Activated T-cell treated with anti-CD3 and anti-CD28 coated beads for 4 hours (primary cell): ENCODE data around the gene ZNF765.
"Not testable (repeated sequence)": the region's sequence is repeated elsewhere in the genome, so short reads cannot be mapped to it uniquely, and the experiment has no call there.

ENCODE experiments used
- DNase-seq: peaks from one replicate; pipeline ENCODE4 v3.0.0-alpha.2; 2020

The ZNF765 gene

GRCh38 chr19:53422551-53422950 is 27.6 kb downstream of the ZNF765 start:
- DNase-seq = no peak

GRCh38 chr19:53423074-53423473 is 28.1 kb downstream of the ZNF765 start:
- not testable (repeated sequence) for DNase-seq

DNA sequence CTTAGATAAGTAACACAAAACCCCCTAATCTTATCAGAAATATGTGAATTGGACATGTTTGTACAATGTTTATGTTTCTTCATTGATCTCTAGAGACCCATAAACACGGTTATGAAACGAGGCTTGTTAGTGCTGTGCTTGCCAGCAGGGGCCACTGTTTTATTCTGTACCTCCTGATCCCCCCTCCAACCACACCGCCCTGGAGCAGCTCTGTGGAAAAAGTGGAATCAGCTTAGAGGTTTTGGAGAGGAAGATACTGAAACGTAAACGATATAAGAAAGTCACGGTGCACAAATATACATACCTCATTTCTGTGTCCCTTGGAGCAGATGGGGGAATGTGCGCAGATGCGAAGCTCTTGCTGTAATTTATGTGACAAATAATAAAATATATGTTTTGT is 28.7 kb downstream of the ZNF765 start:
- DNase-seq = not testable (repeated sequence)

- DNase-seq = peak; percentile 56
Observed at GRCh38 chr19:53424968-53425597, 30.1 kb downstream of the ZNF765 start.

DNA sequence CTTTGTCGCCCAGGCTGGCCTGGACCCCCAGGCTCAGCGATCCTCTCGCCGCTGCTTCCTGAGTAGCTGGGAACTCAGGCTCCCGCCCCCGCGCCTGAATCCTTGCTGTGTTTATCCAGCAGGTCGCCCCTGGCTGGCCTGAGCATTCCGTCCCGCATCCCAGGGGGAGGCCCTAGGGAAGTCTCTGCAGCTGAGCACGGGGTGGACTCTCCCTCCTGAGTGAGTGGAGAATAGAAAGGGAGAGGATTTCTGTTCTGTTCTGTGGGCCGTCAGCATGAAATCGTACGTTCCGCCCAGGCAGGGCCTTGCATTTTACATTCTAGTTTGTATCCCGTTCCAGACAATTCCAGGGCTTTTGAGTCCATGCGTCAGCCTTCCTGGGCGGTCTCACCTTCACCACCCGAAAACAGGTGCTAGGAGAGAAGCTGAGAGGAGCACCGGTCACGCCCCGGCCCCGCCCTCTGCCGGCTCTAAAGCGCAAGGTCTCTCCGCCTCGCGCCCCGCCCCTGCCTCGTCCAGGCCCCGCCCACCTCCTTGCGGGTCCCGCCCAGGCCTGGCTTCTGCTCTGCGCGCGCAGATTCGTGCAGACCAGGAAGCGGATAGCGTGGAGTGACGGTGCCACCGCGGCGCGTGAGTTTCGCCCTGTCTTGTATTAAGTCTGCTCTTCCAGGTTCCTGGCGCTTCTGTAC is 36.6 kb downstream of the ZNF765 start, which contains the start of gene ZNF761:
Gene ZNF761, plus strand, starts transcription at position 586 of the 689 bp plus-strand sequence. CDS start 15,285 bp downstream, outside the sequence.
- DNase-seq = peak; percentile 98

DNA sequence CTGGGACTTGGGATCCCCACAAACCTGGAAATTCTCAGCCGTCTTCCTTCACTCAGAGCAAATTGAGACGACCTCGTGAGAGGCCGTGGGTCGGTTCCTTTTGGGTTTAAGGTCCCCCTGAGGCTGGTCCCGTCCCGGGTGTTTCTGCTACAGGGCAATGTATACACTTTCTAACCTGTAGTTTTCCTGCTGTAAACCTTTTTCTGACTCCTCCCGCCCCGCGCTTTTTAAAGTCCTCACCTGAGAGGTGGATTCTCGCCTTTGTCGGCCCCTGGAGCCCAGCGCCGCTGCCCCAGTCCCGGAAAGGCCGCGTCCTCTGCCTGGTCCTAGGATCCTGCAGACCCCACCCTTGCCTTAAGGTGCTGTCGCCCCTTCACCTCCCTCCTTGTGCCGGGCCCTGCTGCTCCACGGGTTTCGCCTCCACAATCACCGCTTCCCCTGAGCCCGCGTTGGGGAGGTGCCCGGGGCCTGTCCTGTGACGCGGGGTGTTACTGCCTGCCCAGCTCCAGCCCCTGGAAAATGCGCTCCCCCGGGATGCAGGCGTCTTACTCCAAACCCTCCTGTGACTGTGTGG is 37.2 kb downstream of the ZNF765 start:
- DNase-seq = no peak

DNA sequence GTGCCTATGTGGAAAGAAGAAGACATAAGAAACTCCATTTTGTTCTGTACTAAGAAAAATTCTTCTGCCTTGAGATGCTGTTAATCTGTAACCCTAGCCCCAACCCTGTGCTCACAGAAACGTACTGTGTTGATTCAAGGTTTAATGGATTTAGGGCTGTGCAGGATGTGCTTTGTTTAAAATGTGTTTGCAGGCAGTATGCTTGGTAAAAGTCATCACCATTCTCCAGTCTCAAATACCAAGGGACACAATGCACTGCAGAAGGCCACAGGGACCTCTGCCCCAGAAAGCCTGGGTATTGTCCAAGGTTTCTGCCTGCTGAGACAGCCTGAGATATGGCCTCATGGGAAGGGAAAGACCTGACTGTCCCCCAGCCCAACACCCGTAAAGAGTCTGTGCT is 48.9 kb downstream of the ZNF765 start:
- not testable (repeated sequence) for DNase-seq

- not testable (repeated sequence) for DNase-seq
Observed at GRCh38 chr19:53447196-53447595, 52.2 kb downstream of the ZNF765 start.

GRCh38 chr19:53455828-53456227 is 60.9 kb downstream of the ZNF765 start:
- DNase-seq = no peak

GRCh38 chr19:53460131-53460721 is 65.3 kb downstream of the ZNF765 start:
- DNase-seq = not testable (repeated sequence)

GRCh38 chr19:53461866-53462265 is 66.9 kb downstream of the ZNF765 start:
- DNase-seq = no peak

- DNase-seq = no peak
Observed at GRCh38 chr19:53462861-53463260, 67.9 kb downstream of the ZNF765 start.

DNA sequence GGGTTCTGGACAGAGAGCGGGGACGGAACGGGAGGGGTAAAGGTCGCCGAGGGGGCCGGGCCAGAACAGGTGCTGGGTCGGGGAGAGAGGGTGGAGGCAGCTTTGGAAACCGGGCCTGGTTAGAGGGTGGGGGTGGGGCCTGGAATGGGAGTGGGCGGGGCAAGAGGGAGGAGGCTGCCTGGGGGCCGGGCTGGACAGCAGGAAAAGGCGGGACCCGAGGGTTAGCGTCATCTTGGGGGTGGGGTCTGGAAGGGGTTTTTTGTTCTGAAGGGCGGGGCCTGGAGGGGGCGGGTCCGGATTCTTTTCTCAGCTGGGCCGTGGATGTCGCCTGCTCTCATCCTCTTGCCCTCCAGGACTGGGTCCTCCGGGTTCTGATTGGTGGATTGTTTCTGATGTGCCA is 68.3 kb downstream of the ZNF765 start:
- DNase-seq = no peak

- DNase-seq = no peak
Observed at GRCh38 chr19:53466726-53467484, 72.0 kb downstream of the ZNF765 start.

DNA sequence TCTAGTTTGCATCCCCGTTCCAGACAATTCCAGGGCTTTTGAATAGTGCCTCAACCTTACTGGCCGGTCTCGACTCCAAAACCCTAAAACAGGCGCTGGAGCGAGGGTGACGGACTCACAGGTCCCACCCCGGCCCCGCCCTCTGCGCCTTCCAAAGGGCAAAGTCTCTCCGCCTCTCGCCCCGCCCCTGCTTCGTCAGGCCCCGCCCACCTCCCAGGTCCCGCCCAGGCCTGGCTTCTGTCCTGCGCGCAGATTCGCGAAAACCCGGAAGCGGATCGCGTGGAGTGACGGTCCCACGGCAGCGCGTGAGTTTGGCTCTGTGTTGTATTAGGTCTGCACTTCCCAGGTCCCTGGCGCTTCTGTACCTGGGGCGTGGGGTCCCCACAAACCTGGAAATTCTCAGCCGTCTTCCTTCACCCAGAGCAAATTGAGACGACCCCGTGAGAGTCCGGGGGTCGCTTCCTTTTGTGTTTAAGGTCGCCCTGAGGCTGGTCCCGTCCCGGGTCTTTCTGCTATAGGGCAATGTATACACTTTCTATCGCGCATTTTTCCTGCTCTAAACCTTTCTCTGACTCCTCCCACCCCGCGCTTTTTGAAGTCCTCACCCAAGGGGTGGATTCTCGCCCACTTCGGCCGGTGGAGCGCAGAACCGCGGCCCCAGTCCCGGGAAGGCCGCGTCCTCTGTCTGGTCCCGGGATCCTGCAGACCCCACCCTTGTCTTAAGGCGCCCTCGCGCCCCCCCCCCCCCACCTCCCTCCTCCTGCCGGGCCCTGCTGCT is 72.7 kb downstream of the ZNF765 start, which contains the start of gene ZNF813:
Gene ZNF813, plus strand, starts transcription at position 249 of the 778 bp plus-strand sequence. CDS start 16,090 bp downstream, outside the sequence.
- peak; percentile 98 for DNase-seq

DNA sequence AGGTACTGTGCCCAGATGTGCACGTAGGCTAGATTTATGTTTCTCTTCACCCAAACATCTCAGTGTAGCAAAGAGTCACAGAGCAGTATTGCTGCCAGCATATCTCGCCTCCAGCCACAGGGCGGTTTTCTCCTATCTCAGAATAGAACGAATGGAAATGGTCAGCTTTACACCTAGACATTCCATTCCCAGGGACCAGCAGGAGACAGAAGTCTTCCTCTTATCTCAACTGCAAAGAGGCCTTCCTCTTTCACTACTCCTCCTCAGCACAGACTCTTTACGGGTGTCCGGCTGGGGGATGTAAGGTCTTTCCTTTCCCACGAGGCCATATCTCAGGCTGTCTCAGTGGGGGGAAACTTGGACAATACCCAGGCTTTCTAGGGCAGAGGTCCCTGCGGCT is 73.7 kb downstream of the ZNF765 start:
- DNase-seq = not testable (repeated sequence)

- DNase-seq = no peak
Observed at GRCh38 chr19:53471916-53472315, 77.0 kb downstream of the ZNF765 start.

DNA sequence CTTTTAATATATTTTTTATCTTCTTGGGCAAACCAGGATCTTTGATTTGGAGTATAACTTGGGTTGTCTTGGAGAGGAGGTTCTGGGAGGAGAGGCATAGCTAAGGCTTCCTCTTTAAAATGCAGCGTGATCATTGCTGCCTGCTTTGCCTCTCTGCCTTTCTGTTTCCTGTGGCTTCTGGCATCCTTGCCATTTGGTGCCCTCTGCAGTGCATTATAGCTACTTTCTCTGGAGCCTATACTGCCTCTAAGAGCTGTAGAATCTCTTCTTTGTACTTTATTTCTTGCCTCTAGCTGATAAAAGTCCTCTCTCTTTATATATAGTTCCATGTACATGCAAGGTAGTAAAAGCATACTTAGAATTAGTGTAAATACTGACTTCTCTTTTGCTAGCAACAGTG is 79.9 kb downstream of the ZNF765 start:
- not testable (repeated sequence) for DNase-seq

DNA sequence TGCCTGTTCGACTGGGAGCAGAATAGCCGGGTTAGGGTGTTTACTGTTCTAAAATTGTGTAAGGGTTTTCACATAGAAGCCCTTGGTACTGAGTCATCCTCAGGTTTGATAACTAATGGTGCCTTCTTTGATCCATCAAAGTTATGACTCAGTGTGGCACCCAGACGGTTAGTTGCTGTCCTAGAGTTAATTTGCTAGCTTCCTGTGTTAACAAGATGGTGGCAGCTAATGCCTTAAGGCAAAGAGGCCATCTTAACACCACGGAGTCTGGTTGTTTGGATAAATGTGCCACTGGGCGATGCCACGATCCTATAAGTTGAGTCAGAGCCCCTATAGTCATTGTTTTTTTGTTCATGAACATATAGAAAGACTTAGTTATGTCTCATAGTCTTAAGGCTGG is 80.5 kb downstream of the ZNF765 start:
- DNase-seq = not testable (repeated sequence)
